Endothelial cell (in vitro differentiated cells): ENCODE data around the gene BRD3. TPM values are rescaled to one million over a fixed set of nuclear protein-coding genes. Genes with fewer than 3 reads are reported as not detected.

Experiments
- DNase-seq: peaks from one replicate; pipeline ENCODE4 v3.0.0; 2021; ENCODE audit warnings: low spot score
- H3K27ac Mint-ChIP-seq: one replicate; pipeline ENCODE4 v1.8.0; 2021; ENCODE audit warnings: mixed read lengths, inconsistent platforms; ENCODE audit not compliant: unreplicated experiment
- H3K27me3 Mint-ChIP-seq: one replicate; pipeline ENCODE4 v1.8.0; 2021; ENCODE audit warnings: mild to moderate bottlenecking, moderate library complexity, mixed read lengths, inconsistent platforms; ENCODE audit not compliant: unreplicated experiment
- H3K36me3 Mint-ChIP-seq: one replicate; pipeline ENCODE4 v1.8.0; 2021; ENCODE audit warnings: mild to moderate bottlenecking, low read depth, mixed read lengths, inconsistent platforms; ENCODE audit not compliant: unreplicated experiment
- H3K4me1 Mint-ChIP-seq: one replicate; pipeline ENCODE4 v1.8.0; 2021; ENCODE audit warnings: mild to moderate bottlenecking, mixed read lengths, inconsistent platforms; ENCODE audit not compliant: unreplicated experiment
- H3K4me3 Mint-ChIP-seq: one replicate; pipeline ENCODE4 v1.8.0; 2021; ENCODE audit warnings: mild to moderate bottlenecking, mixed read lengths, inconsistent platforms; ENCODE audit not compliant: unreplicated experiment
- H3K9me3 Mint-ChIP-seq: one replicate; pipeline ENCODE4 v1.8.0; 2021; ENCODE audit warnings: mixed read lengths, inconsistent platforms; ENCODE audit not compliant: unreplicated experiment
- CTCF ChIP-seq: fragments of 200-600 bp; sonication (generic); IDR thresholded peaks from one replicate; pipeline ENCODE4 v1.5.0; 2021; ENCODE audit warnings: antibody characterized with exemption; ENCODE audit not compliant: unreplicated experiment
- total RNA-seq: library from RNA; stranded (reverse); fragmentation: NEBNext Ultra II Directional; extraction: Animal tissue kit (Norgen Biotek cat#: 25700); gene quantifications from one replicate; pipeline ENCODE4 v1.2.1, GENCODE V29; 2021; ENCODE audit not compliant: unreplicated experiment

Gene BRD3
- total RNA-seq, 1 donor from 2014 or later = 56.2 TPM

DNA sequence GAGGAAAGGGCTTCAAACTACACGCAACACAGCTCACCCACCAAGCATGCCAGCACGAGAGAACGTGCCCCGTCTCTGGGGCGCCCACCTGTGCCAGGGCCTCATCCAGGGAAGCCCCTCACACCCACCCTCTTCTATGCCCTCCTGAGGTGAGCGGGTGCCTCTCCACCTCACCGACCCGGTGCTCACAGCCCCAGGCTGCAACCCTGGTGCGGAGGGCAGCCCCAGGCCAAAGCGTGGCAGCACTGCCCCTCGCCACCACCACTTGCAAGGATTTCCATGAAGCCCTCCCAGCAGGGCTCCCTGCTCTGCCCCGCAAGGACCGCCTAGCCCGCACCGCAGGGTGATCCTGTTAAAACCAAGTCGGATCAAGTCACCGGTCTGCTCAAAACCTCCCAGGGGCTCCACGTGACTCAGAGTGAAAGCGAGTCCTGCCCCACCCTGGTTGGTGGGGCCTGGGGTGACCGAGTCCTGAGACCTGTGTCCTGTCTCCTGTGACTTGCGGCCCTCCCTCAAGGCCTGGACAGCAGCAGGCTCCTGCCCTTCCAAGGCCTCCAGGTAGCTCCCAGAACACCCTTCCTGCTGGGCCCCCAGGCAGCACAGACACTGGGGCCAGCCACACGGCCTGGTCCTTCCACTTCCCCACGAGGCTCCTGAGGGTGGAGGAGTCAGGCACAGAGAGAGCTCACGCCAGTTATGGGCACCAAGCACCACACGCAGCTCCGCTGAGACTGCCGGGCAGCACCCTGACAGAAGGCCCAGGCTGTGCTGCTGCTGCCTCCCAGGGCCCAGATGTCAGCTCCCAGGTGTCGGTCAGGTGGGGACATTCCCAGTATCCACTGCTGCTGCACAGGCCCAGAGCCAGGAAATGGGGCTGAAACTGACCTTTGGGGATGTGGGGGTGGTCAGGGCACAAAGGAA is 12.7 kb downstream of the BRD3 start:
- peaks cover 7% of the 10 kb centered on the region for H3K4me1 Mint-ChIP-seq
- peaks cover 7% of the 10 kb centered on the region for H3K27me3 Mint-ChIP-seq
- DNase-seq = no peak
- no peaks in the 10 kb centered on the region for H3K9me3 Mint-ChIP-seq
- no peak for TF ChIP-seq CTCF
- no peak overlapping the region for H3K4me3 Mint-ChIP-seq
- H3K27ac Mint-ChIP-seq = no peak overlapping the region
- peaks cover 12% of the 10 kb centered on the region for H3K36me3 Mint-ChIP-seq

DNA sequence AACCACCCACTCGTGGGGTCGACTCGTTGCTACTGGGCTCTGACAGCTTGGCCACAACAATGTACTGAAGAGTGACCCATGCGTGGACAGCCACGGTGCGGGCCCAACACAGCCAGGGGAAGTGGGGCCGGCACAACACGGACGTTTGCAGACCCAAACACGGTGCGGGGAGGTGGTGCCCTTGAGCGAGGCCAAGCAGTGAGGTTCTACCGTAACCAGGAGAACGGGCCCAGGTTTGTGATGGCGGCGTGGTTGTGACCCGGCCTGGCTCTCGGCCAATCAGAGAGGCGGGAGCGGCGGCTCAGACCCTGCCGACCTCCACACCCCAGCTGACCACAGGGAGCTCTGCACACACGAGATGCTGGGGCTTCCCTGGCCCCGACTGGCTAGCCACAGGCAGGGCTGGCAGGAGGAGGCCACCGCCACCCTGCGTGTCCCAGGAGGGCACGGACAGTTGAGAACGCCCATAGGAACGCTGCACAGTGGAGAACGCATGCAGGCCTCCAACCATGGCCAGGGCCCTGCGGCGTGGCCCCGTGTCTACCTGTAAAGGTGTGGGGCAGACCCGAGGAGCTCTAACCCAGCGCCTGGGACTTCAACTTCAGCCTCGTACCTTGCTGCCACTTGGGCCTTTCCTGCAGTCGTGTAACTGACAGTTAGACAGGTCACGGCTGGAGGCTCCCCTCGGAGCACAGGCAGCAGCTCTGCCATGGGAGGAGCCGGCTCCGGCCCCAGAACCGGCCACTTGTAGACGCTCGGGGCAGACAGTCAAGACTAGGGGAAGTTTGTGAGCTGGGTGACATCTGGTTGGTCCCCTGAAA is 13.7 kb downstream of the BRD3 start:
- H3K9me3 Mint-ChIP-seq = no peaks in the 10 kb centered on the region
- H3K4me3 Mint-ChIP-seq = no peak overlapping the region
- peaks cover 12% of the 10 kb centered on the region for H3K36me3 Mint-ChIP-seq
- no peak for DNase-seq
- peaks cover 7% of the 10 kb centered on the region for H3K4me1 Mint-ChIP-seq
- peaks cover 7% of the 10 kb centered on the region for H3K27me3 Mint-ChIP-seq
- no peak for TF ChIP-seq CTCF
- H3K27ac Mint-ChIP-seq = no peak overlapping the region

- DNase-seq = no peak
- peaks cover 5% of the 10 kb centered on the region for H3K27me3 Mint-ChIP-seq
- H3K27ac Mint-ChIP-seq = no peak overlapping the region
- no peak for TF ChIP-seq CTCF
- no peak overlapping the region for H3K4me3 Mint-ChIP-seq
- H3K9me3 Mint-ChIP-seq = no peaks in the 10 kb centered on the region
- H3K36me3 Mint-ChIP-seq = peaks cover 12% of the 10 kb centered on the region
- H3K4me1 Mint-ChIP-seq = peaks cover 7% of the 10 kb centered on the region
These were observed 14.4 kb downstream of the BRD3 start for GRCh38 chr9:134053401-134053871.

GRCh38 chr9:134052941-134053340 is 14.9 kb downstream of the BRD3 start:
- DNase-seq = no peak
- Mint-ChIP-seq H3K27me3 (peaks cover 5% of the 10 kb centered on the region), H3K36me3 (peaks cover 16% of the 10 kb centered on the region), H3K4me1 (peaks cover 7% of the 10 kb centered on the region), H3K27ac (no peak overlapping the region), H3K9me3 (no peaks in the 10 kb centered on the region), H3K4me3 (no peak overlapping the region)
- TF ChIP-seq CTCF = no peak
